ENCODE results near the gene CMSS1.

DNA sequence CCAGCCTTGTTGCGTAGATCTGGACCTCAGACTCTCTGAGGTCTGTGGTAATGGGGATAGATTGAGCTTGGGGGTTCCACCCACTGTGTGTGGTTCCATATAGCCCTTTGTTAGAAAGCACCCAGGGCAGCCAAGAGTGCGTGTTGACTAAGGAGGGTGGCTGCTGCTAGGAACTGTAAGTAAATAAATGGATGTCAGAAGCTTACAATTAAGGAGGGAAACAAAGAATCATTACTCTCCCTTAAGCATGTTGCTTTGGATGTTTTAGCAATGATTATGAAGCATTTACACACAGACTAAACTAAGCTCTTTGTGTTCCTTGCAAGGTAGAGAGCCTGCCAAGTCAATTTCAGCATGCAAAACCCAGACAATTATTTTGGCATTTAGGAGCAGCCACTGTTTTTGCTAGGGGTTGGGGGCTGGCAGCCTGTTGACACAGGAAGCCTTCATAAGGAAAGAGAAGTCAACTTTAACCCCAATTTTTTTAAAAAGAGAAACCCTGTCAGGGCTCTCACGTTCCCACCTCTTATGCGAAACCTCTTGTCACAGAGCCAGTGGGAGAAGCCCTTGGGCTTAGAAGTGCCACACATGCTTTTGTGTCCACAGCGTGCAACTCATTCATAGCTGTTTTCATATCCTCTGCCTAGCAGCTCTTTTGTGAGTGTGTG is 127.8 kb downstream of the CMSS1 start:
- TF ChIP-seq TCF12 (IDR thresholded peaks at IDR 0.05) (no peak), TCF12 (CRISPR knock-in tag; IDR thresholded peaks at IDR 0.05) (no peak), DNMT1 (CRISPR knock-in tag; IDR thresholded peaks at IDR 0.05) (no peak), ATF7-NPFF (CRISPR knock-in tag; IDR thresholded peaks at IDR 0.05; ENCODE audit: low read depth) (no peak), ZNF33B (CRISPR knock-in tag; IDR thresholded peaks at IDR 0.05) (no peak), POLR2AphosphoS5 (IDR thresholded peaks at IDR 0.05; ENCODE audit: low read depth, low read length) (no peak), POLR2A (IDR thresholded peaks at IDR 0.05; ENCODE audit: insufficient read depth in 1 of 2, low read depth in 2 of 2, low read length in 2 of 2) (no peak)
- TF ChIP-seq, protein P1, sequence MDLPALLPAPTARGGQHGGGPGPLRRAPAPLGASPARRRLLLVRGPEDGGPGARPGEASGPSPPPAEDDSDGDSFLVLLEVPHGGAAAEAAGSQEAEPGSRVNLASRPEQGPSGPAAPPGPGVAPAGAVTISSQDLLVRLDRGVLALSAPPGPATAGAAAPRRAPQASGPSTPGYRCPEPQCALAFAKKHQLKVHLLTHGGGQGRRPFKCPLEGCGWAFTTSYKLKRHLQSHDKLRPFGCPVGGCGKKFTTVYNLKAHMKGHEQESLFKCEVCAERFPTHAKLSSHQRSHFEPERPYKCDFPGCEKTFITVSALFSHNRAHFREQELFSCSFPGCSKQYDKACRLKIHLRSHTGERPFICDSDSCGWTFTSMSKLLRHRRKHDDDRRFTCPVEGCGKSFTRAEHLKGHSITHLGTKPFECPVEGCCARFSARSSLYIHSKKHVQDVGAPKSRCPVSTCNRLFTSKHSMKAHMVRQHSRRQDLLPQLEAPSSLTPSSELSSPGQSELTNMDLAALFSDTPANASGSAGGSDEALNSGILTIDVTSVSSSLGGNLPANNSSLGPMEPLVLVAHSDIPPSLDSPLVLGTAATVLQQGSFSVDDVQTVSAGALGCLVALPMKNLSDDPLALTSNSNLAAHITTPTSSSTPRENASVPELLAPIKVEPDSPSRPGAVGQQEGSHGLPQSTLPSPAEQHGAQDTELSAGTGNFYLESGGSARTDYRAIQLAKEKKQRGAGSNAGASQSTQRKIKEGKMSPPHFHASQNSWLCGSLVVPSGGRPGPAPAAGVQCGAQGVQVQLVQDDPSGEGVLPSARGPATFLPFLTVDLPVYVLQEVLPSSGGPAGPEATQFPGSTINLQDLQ (CRISPR knock-in tag; IDR thresholded peaks at IDR 0.05): no peak

Measured in HepG2 (cell line).